Activated CD8-positive, alpha-beta T cell treated with anti-CD3 and anti-CD28 coated beads for 36 hours (primary cell): ENCODE measurements around the gene CCDC40. TPM values are rescaled to one million over a fixed set of nuclear protein-coding genes. Genes with fewer than 3 reads are reported as not detected.
"Not testable (repeated sequence)": the region's sequence is repeated elsewhere in the genome, so short reads cannot be mapped to it uniquely, and the experiment has no call there.

ENCODE experiments used
- ATAC-seq: fragments of 200-7000 bp; cut with Tn5 transposase; one replicate; pipeline ENCODE4 v1.10.0; 2021; ENCODE audit warnings: mild to moderate bottlenecking, moderate library complexity
- CTCF ChIA-PET: fragments of 350-600 bp; sonication (Branson Sonifier 250); formaldehyde crosslinking; loops from one replicate; lab custom pipeline; 2021; ENCODE audit warnings: antibody characterized with exemption; lab: Charles Lee
- POLR2A ChIA-PET: fragments of 350-600 bp; sonication (Branson Sonifier 250); formaldehyde crosslinking; loops from one replicate; lab custom pipeline; 2021; ENCODE audit warnings: antibody characterized with exemption; lab: Charles Lee
- DNase-seq: peaks from one replicate; pipeline ENCODE4 v3.0.0-alpha.2; 2020
- H3K27ac Mint-ChIP-seq: one replicate; pipeline ENCODE4 v1.8.0; 2021; ENCODE audit warnings: mild to moderate bottlenecking, mixed read lengths
- H3K27me3 Mint-ChIP-seq: one replicate; pipeline ENCODE4 v1.8.0; 2021; ENCODE audit warnings: mixed read lengths
- H3K36me3 Mint-ChIP-seq: one replicate; pipeline ENCODE4 v1.8.0; 2021; ENCODE audit warnings: low read depth, mixed read lengths
- H3K4me1 Mint-ChIP-seq: one replicate; pipeline ENCODE4 v1.8.0; 2021; ENCODE audit warnings: low read depth, mixed read lengths
- H3K4me3 Mint-ChIP-seq: one replicate; pipeline ENCODE4 v1.8.0; 2021; ENCODE audit warnings: mild to moderate bottlenecking, moderate library complexity, mixed read lengths
- H3K9me3 Mint-ChIP-seq: one replicate; pipeline ENCODE4 v1.8.0; 2021; ENCODE audit warnings: mixed read lengths
- CTCF ChIP-seq: fragments of 200-600 bp; IDR thresholded peaks from one replicate; pipeline ENCODE4 v1.8.0; 2022; ENCODE audit warnings: antibody characterized with exemption, mild to moderate bottlenecking
- intact Hi-C: fragments of 100-400 bp; cut with micrococcal nuclease; formaldehyde crosslinking; loops from one replicate; pipeline ENCODE4 v1.10.0; 2022
- total RNA-seq, 2 experiments: library from RNA; stranded (reverse); gene quantifications; one replicate each; pipeline ENCODE4 v1.2.3, GENCODE V29; 2021

CCDC40 gene
- total RNA-seq, 2 experiments from 2014 or later: 0.54 to 0.79 TPM

GRCh38 chr17:80089762-80090161 is 53.3 kb downstream of the CCDC40 start:
- ChIA-PET CTCF (interaction anchor here (3.1 kb wide), 1 partner anchor 12 kb away, joined by 23 read pairs; the partner anchor contains the start of gene GAA), POLR2A (no interaction called here)
- no peak overlapping the region for H3K27ac Mint-ChIP-seq
- no peaks in the 10 kb centered on the region for H3K4me1 Mint-ChIP-seq
- no peaks in the 10 kb centered on the region for H3K36me3 Mint-ChIP-seq
- intact Hi-C loops: no loop called here
- TF ChIP-seq CTCF: no peak
- H3K9me3 Mint-ChIP-seq: no peaks in the 10 kb centered on the region
- no peak overlapping the region for H3K4me3 Mint-ChIP-seq
- no peaks in the 10 kb centered on the region for H3K27me3 Mint-ChIP-seq
- ATAC-seq (no peak), DNase-seq (no peak)

GRCh38 chr17:80090164-80090563 is 53.7 kb downstream of the CCDC40 start:
- H3K27me3 Mint-ChIP-seq, H3K27ac Mint-ChIP-seq, H3K4me3 Mint-ChIP-seq, CTCF ChIA-PET, H3K9me3 Mint-ChIP-seq, H3K4me1 Mint-ChIP-seq, ATAC-seq, DNase-seq, POLR2A ChIA-PET, H3K36me3 Mint-ChIP-seq, intact Hi-C loops: not testable (repeated sequence)

- POLR2A ChIA-PET: no interaction called here
- intact Hi-C loops: no loop called here
- H3K9me3 Mint-ChIP-seq: no peaks in the 10 kb centered on the region
Observed at GRCh38 chr17:80091376-80091775, 54.9 kb downstream of the CCDC40 start.

GRCh38 chr17:80092959-80093358 is 56.5 kb downstream of the CCDC40 start:
- Mint-ChIP-seq H3K36me3 (no peaks in the 10 kb centered on the region), H3K9me3 (no peaks in the 10 kb centered on the region), H3K4me1 (no peaks in the 10 kb centered on the region), H3K4me3 (no peak overlapping the region), H3K27me3 (no peaks in the 10 kb centered on the region), H3K27ac (no peak overlapping the region)
- no peak for TF ChIP-seq CTCF
- intact Hi-C loops: no loop called here
- no peak for ATAC-seq
- POLR2A ChIA-PET: no interaction called here
- CTCF ChIA-PET: interaction anchor here (1.4 to 3.9 kb wide), 3 partner anchors 8 to 13 kb away, joined by 3 to 21 read pairs (median 20); partner anchors contain the start of gene GAA
- DNase-seq: no peak

More at GRCh38 chr17:80091376-80091775, 54.9 kb downstream of the CCDC40 start:
- Mint-ChIP-seq H3K4me1 (no peaks in the 10 kb centered on the region), H3K27me3 (no peaks in the 10 kb centered on the region), H3K27ac (no peak overlapping the region), H3K36me3 (no peaks in the 10 kb centered on the region), H3K4me3 (no peak overlapping the region)
- no peak for TF ChIP-seq CTCF
- CTCF ChIA-PET: interaction anchor here (2.3 to 3.9 kb wide), 2 partner anchors 9 to 10 kb away, joined by 20 to 21 read pairs; partner anchors contain the start of gene GAA
- ATAC-seq (no peak), DNase-seq (no peak)

GRCh38 chr17:80095038-80095843 is 58.8 kb downstream of the CCDC40 start:
- intact Hi-C loops: no loop called here
- no peaks in the 10 kb centered on the region for H3K9me3 Mint-ChIP-seq
- H3K27ac Mint-ChIP-seq: no peak overlapping the region
- POLR2A ChIA-PET: no interaction called here
- H3K36me3 Mint-ChIP-seq: no peaks in the 10 kb centered on the region
- DNase-seq: no peak
- ATAC-seq: no peak
- no peak overlapping the region for H3K4me3 Mint-ChIP-seq
- no peaks in the 10 kb centered on the region for H3K27me3 Mint-ChIP-seq
- CTCF ChIA-PET: interaction anchor here (3.9 kb wide), 1 partner anchor 13 kb away, joined by 20 read pairs; no protein-coding TSS in a partner anchor
- no peak for TF ChIP-seq CTCF
- peaks cover 9% of the 10 kb centered on the region for H3K4me1 Mint-ChIP-seq
